ENCODE results near the gene ZNF765.
"Not testable (repeated sequence)": the region's sequence is repeated elsewhere in the genome, so short reads cannot be mapped to it uniquely, and the experiment has no call there.

The ZNF765 gene

DNA sequence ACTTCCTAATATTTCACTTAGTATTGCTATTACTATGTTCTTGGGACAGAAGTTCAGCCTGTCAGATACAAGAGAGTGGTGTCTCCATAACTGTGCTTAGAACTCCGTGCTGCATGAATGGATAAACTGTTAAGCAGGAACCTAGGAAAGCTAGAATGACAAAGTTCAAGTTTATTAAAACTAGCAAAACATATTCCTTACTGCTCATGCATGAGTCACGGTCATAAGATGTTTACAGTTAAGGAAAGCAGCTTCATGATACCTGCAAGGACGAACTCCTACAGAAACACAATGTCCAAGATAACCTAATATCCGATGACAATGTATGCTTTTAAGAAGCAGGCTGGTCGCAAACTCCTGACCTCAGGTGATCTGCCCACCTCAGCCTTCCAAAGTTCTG lies 6.0 kb upstream of the ZNF765 start:
- H3K9me3 ChIP-seq (ENCODE audit: control insufficient read depth, low read length): no peaks in the 10 kb centered on the region
- no peak overlapping the region for H3K9ac ChIP-seq (ENCODE audit: low read length)
- no peaks in the 10 kb centered on the region for H3K27me3 ChIP-seq (ENCODE audit: control insufficient read depth, insufficient read depth, low read length)
- no peaks in the 10 kb centered on the region for H3K4me1 ChIP-seq (ENCODE audit: control insufficient read depth, insufficient read depth, low read length)
- H3K4me3 ChIP-seq (ENCODE audit: low read length): no peak overlapping the region
- no peaks in the 10 kb centered on the region for H3K36me3 ChIP-seq (ENCODE audit: control insufficient read depth, insufficient read depth, low read length)

DNA sequence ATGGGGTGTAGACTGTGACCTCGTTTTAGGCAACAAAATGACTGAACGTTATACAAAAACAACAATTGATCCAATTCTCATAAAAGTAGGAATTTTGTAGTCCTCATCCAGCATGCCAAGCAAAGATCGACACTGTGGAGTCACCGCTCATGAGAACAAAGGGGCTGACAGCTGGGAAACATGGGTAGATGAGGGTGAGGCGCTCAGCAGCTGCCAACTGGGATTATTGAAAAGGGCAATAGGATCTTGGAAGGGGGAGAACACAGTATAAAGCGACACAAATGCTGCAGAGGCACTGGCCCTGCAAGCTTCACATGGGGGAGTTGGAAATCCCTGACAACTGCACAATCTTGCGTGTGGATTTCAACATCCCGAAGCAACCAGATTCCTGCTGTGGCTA lies 5.4 kb upstream of the ZNF765 start:
- Histone ChIP-seq H3K36me3 (ENCODE audit: control insufficient read depth, insufficient read depth, low read length) (no peaks in the 10 kb centered on the region), H3K9ac (ENCODE audit: low read length) (no peak overlapping the region), H3K27me3 (ENCODE audit: control insufficient read depth, insufficient read depth, low read length) (no peaks in the 10 kb centered on the region), H3K4me1 (ENCODE audit: control insufficient read depth, insufficient read depth, low read length) (peaks cover 3% of the 10 kb centered on the region), H3K4me3 (ENCODE audit: low read length) (no peak overlapping the region), H3K9me3 (ENCODE audit: control insufficient read depth, low read length) (no peaks in the 10 kb centered on the region)

DNA sequence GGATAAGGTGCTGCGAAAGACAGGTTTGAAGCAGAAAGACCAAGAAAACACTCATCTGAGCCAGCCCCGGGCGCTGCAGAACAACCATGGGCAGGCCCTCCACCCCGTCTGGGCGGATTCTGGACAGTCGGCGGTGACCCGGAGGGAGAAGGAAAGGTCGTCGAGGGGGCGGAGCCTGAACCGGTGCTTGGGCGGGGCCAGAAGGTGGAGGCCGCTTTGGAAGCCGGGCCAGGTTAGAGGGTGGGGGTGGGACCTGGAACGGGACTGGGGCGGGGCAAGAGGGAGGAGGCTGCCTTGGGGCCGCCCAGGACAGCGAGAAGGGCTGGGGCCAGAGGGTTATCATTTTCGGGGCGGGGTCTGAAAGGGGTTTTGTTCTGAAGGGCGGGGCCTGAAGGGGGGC lies 5.0 kb upstream of the ZNF765 start:
- Histone ChIP-seq H3K27me3 (ENCODE audit: control insufficient read depth, insufficient read depth, low read length) (no peaks in the 10 kb centered on the region), H3K4me1 (ENCODE audit: control insufficient read depth, insufficient read depth, low read length) (peaks cover 5% of the 10 kb centered on the region), H3K4me3 (ENCODE audit: low read length) (no peak overlapping the region), H3K9me3 (ENCODE audit: control insufficient read depth, low read length) (no peaks in the 10 kb centered on the region), H3K36me3 (ENCODE audit: control insufficient read depth, insufficient read depth, low read length) (no peaks in the 10 kb centered on the region), H3K9ac (ENCODE audit: low read length) (no peak overlapping the region)

GRCh38 chr19:53394522-53394973 lies 401 bp upstream of the ZNF765 start:
- peak overlapping the region; percentile 58 for H3K9ac ChIP-seq (ENCODE audit: low read length)
- H3K4me1 ChIP-seq (ENCODE audit: control insufficient read depth, insufficient read depth, low read length): peaks cover 15% of the 10 kb centered on the region
- no peaks in the 10 kb centered on the region for H3K27me3 ChIP-seq (ENCODE audit: control insufficient read depth, insufficient read depth, low read length)
- no peaks in the 10 kb centered on the region for H3K36me3 ChIP-seq (ENCODE audit: control insufficient read depth, insufficient read depth, low read length)
- H3K4me3 ChIP-seq (ENCODE audit: low read length): peak overlapping the region; percentile 89
- H3K9me3 ChIP-seq (ENCODE audit: control insufficient read depth, low read length): no peaks in the 10 kb centered on the region

GRCh38 chr19:53395840-53396524 lies 1.0 kb downstream of the ZNF765 start:
- not testable (repeated sequence) for H3K27me3 ChIP-seq (ENCODE audit: control insufficient read depth, insufficient read depth, low read length)
- H3K4me1 ChIP-seq (ENCODE audit: control insufficient read depth, insufficient read depth, low read length): peaks cover 15% of the 10 kb centered on the region

GRCh38 chr19:53396525-53396868 lies 1.5 kb downstream of the ZNF765 start:
- H3K4me3 ChIP-seq (ENCODE audit: low read length): no peak overlapping the region
- H3K9ac ChIP-seq (ENCODE audit: low read length): no peak overlapping the region
- no peaks in the 10 kb centered on the region for H3K27me3 ChIP-seq (ENCODE audit: control insufficient read depth, insufficient read depth, low read length)
- no peaks in the 10 kb centered on the region for H3K9me3 ChIP-seq (ENCODE audit: control insufficient read depth, low read length)
- H3K4me1 ChIP-seq (ENCODE audit: control insufficient read depth, insufficient read depth, low read length): peaks cover 15% of the 10 kb centered on the region
- no peaks in the 10 kb centered on the region for H3K36me3 ChIP-seq (ENCODE audit: control insufficient read depth, insufficient read depth, low read length)

More at GRCh38 chr19:53395840-53396524, 1.0 kb downstream of the ZNF765 start:
- not testable (repeated sequence) for H3K9me3 ChIP-seq (ENCODE audit: control insufficient read depth, low read length); H3K36me3 ChIP-seq (ENCODE audit: control insufficient read depth, insufficient read depth, low read length)
- H3K4me3 ChIP-seq (ENCODE audit: low read length): peak overlapping the region; percentile 89
- H3K9ac ChIP-seq (ENCODE audit: low read length): peak overlapping the region; percentile 86

DNA sequence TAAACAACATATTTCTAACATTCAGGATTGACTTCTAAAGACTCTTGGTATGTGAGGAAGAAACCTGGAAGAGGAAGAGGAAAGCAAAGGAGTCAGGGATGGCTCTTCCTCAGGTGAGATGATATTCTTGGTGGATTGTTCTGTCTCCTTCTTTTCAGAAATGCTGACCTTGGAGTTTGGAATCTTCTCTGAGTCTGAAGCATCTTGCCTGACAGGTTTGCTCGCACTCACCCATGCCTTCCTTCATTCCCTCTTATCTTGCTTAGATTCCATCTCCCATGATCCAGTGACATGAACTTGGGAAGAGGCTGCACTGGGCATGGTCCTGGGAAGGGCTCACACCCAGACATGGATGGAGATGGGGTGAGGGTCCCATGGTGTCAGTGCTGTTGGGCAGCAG lies 3.0 kb downstream of the ZNF765 start:
- not testable (repeated sequence) for H3K4me3 ChIP-seq (ENCODE audit: low read length); H3K9me3 ChIP-seq (ENCODE audit: control insufficient read depth, low read length); H3K9ac ChIP-seq (ENCODE audit: low read length); H3K36me3 ChIP-seq (ENCODE audit: control insufficient read depth, insufficient read depth, low read length); H3K27me3 ChIP-seq (ENCODE audit: control insufficient read depth, insufficient read depth, low read length)
- peaks cover 15% of the 10 kb centered on the region for H3K4me1 ChIP-seq (ENCODE audit: control insufficient read depth, insufficient read depth, low read length)

GRCh38 chr19:53409505-53410204 lies 14.7 kb downstream of the ZNF765 start:
- Histone ChIP-seq H3K27me3 (ENCODE audit: control insufficient read depth, insufficient read depth, low read length) (no peaks in the 10 kb centered on the region), H3K36me3 (ENCODE audit: control insufficient read depth, insufficient read depth, low read length) (peaks cover 5% of the 10 kb centered on the region), H3K9me3 (ENCODE audit: control insufficient read depth, low read length) (peaks cover 33% of the 10 kb centered on the region), H3K4me3 (ENCODE audit: low read length) (no peak overlapping the region), H3K9ac (ENCODE audit: low read length) (no peak overlapping the region), H3K4me1 (ENCODE audit: control insufficient read depth, insufficient read depth, low read length) (no peaks in the 10 kb centered on the region)

DNA sequence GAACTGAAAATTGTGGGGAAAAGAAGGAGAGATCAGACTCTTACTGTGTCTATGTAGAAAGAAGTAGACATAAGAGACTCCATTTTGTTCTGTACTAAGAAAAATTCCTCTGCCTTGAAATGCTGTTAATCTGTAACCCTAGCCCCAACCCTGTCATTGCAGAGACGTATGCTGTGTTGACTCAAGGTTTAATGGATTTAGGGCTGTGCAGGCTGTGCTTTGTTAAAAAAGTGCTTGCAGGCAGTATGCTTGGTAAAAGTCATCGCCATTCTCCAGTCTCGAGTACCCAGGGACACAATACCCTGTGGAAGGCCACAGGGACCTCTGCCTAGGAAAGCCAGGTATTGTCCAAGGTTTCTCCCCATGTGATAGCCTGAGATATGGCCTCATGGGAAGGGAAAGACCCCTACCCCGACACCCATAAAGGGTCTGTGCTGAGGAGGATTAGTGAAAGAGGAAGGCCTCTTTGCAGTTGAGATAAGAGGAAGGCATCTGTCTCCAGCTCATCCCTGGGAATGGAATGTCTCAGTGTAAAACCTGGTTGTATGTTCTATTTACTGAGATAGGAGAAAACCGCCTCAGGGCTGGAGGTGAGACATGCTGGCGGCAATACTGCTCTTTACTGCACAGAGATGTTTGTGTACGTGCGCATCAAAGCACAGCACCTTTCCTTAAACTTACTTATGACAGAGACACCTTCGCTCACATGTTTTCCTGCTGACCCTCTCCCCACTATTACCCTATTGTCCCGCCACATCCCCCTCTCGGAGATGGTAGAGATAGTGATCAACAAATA lies 25.8 kb downstream of the ZNF765 start:
- not testable (repeated sequence) for H3K9ac ChIP-seq (ENCODE audit: low read length); H3K9me3 ChIP-seq (ENCODE audit: control insufficient read depth, low read length); H3K27me3 ChIP-seq (ENCODE audit: control insufficient read depth, insufficient read depth, low read length); H3K4me1 ChIP-seq (ENCODE audit: control insufficient read depth, insufficient read depth, low read length); H3K4me3 ChIP-seq (ENCODE audit: low read length); H3K36me3 ChIP-seq (ENCODE audit: control insufficient read depth, insufficient read depth, low read length)

- H3K9ac ChIP-seq (ENCODE audit: low read length): no peak overlapping the region
- no peaks in the 10 kb centered on the region for H3K9me3 ChIP-seq (ENCODE audit: control insufficient read depth, low read length)
- no peak overlapping the region for H3K4me3 ChIP-seq (ENCODE audit: low read length)
- peaks cover 3% of the 10 kb centered on the region for H3K4me1 ChIP-seq (ENCODE audit: control insufficient read depth, insufficient read depth, low read length)
- no peaks in the 10 kb centered on the region for H3K27me3 ChIP-seq (ENCODE audit: control insufficient read depth, insufficient read depth, low read length)
- H3K36me3 ChIP-seq (ENCODE audit: control insufficient read depth, insufficient read depth, low read length): no peaks in the 10 kb centered on the region
These were observed 27.6 kb downstream of the ZNF765 start for GRCh38 chr19:53422551-53422950.

GRCh38 chr19:53423074-53423473 lies 28.1 kb downstream of the ZNF765 start:
- H3K9me3 ChIP-seq (ENCODE audit: control insufficient read depth, low read length); H3K4me1 ChIP-seq (ENCODE audit: control insufficient read depth, insufficient read depth, low read length); H3K36me3 ChIP-seq (ENCODE audit: control insufficient read depth, insufficient read depth, low read length); H3K4me3 ChIP-seq (ENCODE audit: low read length); H3K27me3 ChIP-seq (ENCODE audit: control insufficient read depth, insufficient read depth, low read length); H3K9ac ChIP-seq (ENCODE audit: low read length): not testable (repeated sequence)

DNA sequence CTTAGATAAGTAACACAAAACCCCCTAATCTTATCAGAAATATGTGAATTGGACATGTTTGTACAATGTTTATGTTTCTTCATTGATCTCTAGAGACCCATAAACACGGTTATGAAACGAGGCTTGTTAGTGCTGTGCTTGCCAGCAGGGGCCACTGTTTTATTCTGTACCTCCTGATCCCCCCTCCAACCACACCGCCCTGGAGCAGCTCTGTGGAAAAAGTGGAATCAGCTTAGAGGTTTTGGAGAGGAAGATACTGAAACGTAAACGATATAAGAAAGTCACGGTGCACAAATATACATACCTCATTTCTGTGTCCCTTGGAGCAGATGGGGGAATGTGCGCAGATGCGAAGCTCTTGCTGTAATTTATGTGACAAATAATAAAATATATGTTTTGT lies 28.7 kb downstream of the ZNF765 start:
- H3K27me3 ChIP-seq (ENCODE audit: control insufficient read depth, insufficient read depth, low read length); H3K36me3 ChIP-seq (ENCODE audit: control insufficient read depth, insufficient read depth, low read length); H3K9ac ChIP-seq (ENCODE audit: low read length); H3K4me3 ChIP-seq (ENCODE audit: low read length); H3K4me1 ChIP-seq (ENCODE audit: control insufficient read depth, insufficient read depth, low read length); H3K9me3 ChIP-seq (ENCODE audit: control insufficient read depth, low read length): not testable (repeated sequence)

Measured in mucosa of stomach (tissue), 1 donor.